Sigmoid colon (tissue), 7 donors: ENCODE results near the gene PPP1R37. TPM values are rescaled to one million over a fixed set of nuclear protein-coding genes. Genes with fewer than 3 reads are reported as not detected.

Experiments
- DNase-seq: peaks from one replicate; pipeline ENCODE4 v3.0.0-alpha.2; 2019
- H3K27ac ChIP-seq, 4 donors: fragments of 200-600 bp; sonication (generic); one replicate each; pipeline ENCODE4 v1.5.1; 2016 to 2019; ENCODE audit warnings: mild to moderate bottlenecking in 1 of 4
- H3K27me3 ChIP-seq, 3 donors: fragments of 200-600 bp; sonication (generic); one replicate each; pipeline ENCODE4 v1.5.1; 2019; ENCODE audit warnings: mild to moderate bottlenecking in 1 of 3
- H3K36me3 ChIP-seq, 4 donors: fragments of 200-600 bp; sonication (generic); one replicate each; pipeline ENCODE4 v1.5.1; 2016 to 2019
- H3K4me1 ChIP-seq, 4 donors: fragments of 200-600 bp; sonication (generic); one replicate each; pipeline ENCODE4 v1.5.1; 2017 to 2019
- H3K4me3 ChIP-seq, 4 donors: fragments of 200-600 bp; sonication (generic); one replicate each; pipeline ENCODE4 v1.5.1; 2017 to 2019; ENCODE audit warnings: mild to moderate bottlenecking in 2 of 4, moderate library complexity in 1 of 4
- H3K9me3 ChIP-seq, 4 donors: fragments of 200-600 bp in 3 of 4; sonication (generic) in 3 of 4; one replicate each; pipeline versions ENCODE4 v1.5.1 to v1.6.1; 2013 to 2019
- EP300 ChIP-seq, 4 donors: sonication (generic); formaldehyde crosslinking; IDR thresholded peaks; one replicate each; pipeline ENCODE4 v1.6.1; 2017; ENCODE audit warnings: antibody characterized with exemption in 4 of 4
- POLR2A ChIP-seq, 2 donors: fragments of 450-650 bp; IDR thresholded peaks; one replicate each; pipeline ENCODE4 v1.6.1; 2016; ENCODE audit warnings: antibody characterized with exemption in 2 of 2, mild to moderate bottlenecking in 2 of 2, moderate library complexity in 2 of 2
- POLR2AphosphoS5 ChIP-seq, 4 donors: sonication (generic); formaldehyde crosslinking; IDR thresholded peaks; one replicate each; pipeline ENCODE4 v1.6.1; 2017; ENCODE audit warnings: antibody characterized with exemption in 4 of 4
- WGBS, 2 donors: extraction: QIAGEN DNeasy Blood & Tissue Kit; methylation state at CpG; one replicate each; pipeline ENCODE4 v1.1.7; 2013; 5-methylcytosine and 5-hydroxymethylcytosine counted together
- intact Hi-C: fragments of 100-400 bp; cut with DNase I; formaldehyde crosslinking; loops from one replicate; pipeline ENCODE4 v1.15.1; 2023
- polyA plus RNA-seq, 3 donors: library from polyadenylated mRNA; stranded (reverse); fragments of 200-250 nt; gene quantifications; one replicate each; pipeline ENCODE4 v1.2.3, GENCODE V29; 2013
- total RNA-seq, 4 donors: library from RNA; depleted of rRNA; stranded (reverse); fragments of >200 nt; gene quantifications; one replicate each; pipeline ENCODE4 v1.1.0, GENCODE V29; 2016
- TF ChIP-seq, protein P1 (sequence below), 4 experiments: fragments of 450-650 bp in 3 of 4; fragments of 200-600 bp in 1 of 4; IDR thresholded peaks; one replicate each; pipeline ENCODE4 v1.5.1; 2016 to 2019; ENCODE audit warnings: antibody characterized with exemption in 4 of 4, mild to moderate bottlenecking in 3 of 4, moderate library complexity in 2 of 4
- donor health status: healthy with polysubstance abuse.
- donor health status: Bipolar disorder and iron deficiency.
- donor health status: healthy.

PPP1R37 gene
- total and polyA plus RNA-seq, 7 donors: 17.8 to 32.5 (median 21.6) TPM

DNA sequence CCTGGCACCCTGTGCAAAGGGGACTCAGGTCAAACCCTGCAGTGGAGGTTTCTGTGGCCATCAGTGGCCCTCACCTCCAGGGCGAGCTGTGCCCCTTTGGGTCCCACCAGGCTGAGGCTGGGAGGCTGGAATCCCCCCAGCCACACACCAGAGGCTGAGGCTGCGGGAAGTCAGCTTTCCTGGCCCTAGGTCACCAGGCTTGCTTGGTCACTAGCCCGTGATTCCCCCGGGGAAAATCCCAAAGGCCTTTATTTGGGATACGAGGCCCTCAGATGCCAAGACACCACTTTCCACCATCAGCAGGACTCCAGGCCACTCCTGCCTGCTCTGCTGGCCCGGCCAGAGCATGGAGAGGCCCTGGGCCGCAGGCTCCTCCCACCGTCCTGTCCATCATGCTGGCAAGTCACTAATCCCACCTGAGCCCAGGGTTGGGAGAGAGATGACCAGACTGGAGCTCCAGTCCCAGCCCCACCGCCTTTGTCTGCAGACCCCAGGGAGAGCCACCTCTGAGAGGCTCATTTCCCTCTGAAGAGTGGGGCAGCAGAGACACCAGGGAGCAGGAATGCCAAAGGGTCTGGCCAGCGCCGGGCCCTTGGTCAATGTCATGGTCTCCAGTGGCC is 63.1 kb downstream of the PPP1R37 start:
- Histone ChIP-seq H3K9me3 (no peaks in the 10 kb centered on the region), H3K4me3 (no peak overlapping the region), H3K27me3 (peaks cover 31 to 87% (median 63%) of the 10 kb centered on the region in 3 donors), H3K27ac (no peak overlapping the region), H3K36me3 (no peaks in the 10 kb centered on the region), H3K4me1 (peaks cover 0 to 28% (median 24%) of the 10 kb centered on the region in 4 donors)
- intact Hi-C loops: no loop called here
- WGBS, 2 donors: 85 to 88% methylated on average over 11 of the region's 11 CpGs
- no peak for TF ChIP-seq EP300 (IDR thresholded peaks at IDR 0.05)
- TF ChIP-seq POLR2A (IDR thresholded peaks at IDR 0.05): no peak
- TF ChIP-seq, protein P1, sequence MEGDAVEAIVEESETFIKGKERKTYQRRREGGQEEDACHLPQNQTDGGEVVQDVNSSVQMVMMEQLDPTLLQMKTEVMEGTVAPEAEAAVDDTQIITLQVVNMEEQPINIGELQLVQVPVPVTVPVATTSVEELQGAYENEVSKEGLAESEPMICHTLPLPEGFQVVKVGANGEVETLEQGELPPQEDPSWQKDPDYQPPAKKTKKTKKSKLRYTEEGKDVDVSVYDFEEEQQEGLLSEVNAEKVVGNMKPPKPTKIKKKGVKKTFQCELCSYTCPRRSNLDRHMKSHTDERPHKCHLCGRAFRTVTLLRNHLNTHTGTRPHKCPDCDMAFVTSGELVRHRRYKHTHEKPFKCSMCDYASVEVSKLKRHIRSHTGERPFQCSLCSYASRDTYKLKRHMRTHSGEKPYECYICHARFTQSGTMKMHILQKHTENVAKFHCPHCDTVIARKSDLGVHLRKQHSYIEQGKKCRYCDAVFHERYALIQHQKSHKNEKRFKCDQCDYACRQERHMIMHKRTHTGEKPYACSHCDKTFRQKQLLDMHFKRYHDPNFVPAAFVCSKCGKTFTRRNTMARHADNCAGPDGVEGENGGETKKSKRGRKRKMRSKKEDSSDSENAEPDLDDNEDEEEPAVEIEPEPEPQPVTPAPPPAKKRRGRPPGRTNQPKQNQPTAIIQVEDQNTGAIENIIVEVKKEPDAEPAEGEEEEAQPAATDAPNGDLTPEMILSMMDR (IDR thresholded peaks at IDR 0.05): no peak
- no peak for TF ChIP-seq POLR2AphosphoS5 (IDR thresholded peaks at IDR 0.05)
- no peak for DNase-seq

DNA sequence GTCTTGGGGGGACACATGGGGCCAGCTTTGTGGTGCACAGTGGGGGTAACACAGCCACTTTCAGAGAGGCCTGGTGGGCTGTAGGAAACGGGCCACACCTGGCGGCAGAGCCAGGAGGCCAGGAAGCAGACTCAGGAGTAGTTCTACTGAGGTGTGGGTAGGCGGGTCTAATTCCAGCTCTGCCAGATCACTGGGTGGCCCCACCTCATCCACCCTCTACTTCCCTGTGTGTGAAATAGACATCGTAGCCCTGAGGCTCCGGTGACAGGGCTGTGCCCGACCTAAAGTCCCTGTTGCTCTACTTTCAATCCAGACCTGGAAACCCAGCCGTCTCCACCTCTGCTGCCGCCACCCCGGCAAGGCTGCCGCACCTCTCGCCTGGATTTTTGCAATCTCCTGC is 63.8 kb downstream of the PPP1R37 start:
- intact Hi-C loops: no loop called here
- Histone ChIP-seq H3K4me1 (peaks cover 0 to 25% (median 22%) of the 10 kb centered on the region in 4 donors), H3K9me3 (no peaks in the 10 kb centered on the region), H3K27ac (no peak overlapping the region), H3K4me3 (no peak overlapping the region), H3K36me3 (no peaks in the 10 kb centered on the region), H3K27me3 (peaks cover 26 to 87% (median 63%) of the 10 kb centered on the region in 3 donors)
- WGBS, 2 donors: 22 to 67% methylated on average over 11 of the region's 11 CpGs
- no peak for DNase-seq
- TF ChIP-seq POLR2AphosphoS5 (IDR thresholded peaks at IDR 0.05) (no peak), POLR2A (IDR thresholded peaks at IDR 0.05) (no peak), EP300 (IDR thresholded peaks at IDR 0.05) (no peak)
- TF ChIP-seq, protein P1 (IDR thresholded peaks at IDR 0.05): no peak

DNA sequence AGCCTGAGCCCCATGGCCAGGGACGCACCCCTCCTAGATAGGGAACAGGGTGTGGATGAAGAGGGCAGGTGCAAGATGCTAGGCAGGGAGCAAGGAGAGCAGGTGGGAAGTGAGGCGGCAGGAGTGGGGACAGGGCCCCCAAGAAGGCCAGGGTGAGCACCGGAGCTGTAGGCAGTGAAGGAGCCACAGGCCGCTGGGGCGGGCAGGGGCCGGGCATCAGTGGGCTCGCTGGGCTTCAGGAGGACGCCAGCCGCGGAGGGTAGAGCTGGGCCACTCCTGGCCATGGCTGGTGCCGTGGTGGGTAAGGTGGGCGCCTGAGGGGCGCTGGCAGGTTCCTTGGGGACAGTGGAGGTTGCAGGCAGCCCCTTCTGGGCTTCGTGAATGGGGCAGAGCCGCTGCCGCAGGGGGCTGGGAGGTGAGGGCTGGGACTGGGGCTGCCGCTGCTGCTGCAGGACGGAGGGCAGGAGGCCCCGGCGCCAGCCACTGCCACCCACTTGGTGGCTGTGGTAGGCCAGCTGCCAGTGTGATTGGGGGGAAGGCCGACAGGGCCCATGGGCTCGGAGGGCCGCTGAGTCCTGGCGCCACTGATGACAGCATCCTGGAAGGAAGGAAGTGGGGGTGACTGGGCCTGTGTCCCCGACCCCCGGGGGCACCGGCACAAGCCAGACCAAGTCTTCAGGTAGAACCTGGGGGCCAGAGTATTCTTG is 65.7 kb downstream of the PPP1R37 start:
- H3K36me3 ChIP-seq: no peaks in the 10 kb centered on the region

DNA sequence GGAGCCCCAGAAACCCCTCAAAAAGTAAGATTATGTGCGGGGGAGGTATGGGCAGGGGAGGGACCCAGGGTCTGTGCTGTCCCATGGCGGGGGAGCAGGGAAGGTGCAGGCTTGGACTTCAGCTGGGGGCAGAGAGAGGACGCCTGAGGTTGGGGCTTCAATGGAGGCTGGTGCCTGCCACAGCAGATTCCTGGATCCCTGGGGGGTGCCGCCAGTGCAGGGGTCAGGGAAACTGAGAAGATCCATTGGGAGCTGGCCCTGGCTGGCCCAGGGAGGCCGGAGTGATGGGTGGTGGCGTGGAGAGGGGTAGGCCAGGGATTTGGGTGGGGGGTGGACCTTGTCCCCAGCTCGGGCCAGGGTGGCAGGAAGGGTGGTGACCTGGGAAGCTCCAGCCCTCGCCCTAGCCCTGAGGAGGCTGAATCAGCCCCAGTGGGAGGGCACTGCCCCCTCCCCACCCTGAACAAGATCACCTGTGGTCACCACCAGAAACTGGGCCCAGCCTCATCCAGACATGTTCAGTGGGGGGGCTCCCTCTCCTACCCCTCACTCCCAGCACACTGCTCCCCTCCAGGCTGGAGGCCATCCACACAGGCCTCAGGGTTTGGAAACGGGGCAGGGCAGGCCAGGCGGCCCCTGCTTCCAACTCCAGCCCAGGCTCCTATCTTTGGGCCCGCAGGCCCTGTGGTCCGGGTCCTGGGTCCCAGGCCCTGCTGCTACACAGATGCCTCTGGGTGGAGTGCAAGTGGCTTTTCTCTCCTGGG is 66.4 kb downstream of the PPP1R37 start:
- Histone ChIP-seq H3K4me1 (peaks cover 0 to 2% (median under 1%) of the 10 kb centered on the region in 4 donors), H3K36me3 (no peaks in the 10 kb centered on the region), H3K4me3 (no peak overlapping the region), H3K27ac (no peak overlapping the region), H3K9me3 (no peaks in the 10 kb centered on the region), H3K27me3 (peaks cover 12 to 74% (median 41%) of the 10 kb centered on the region in 3 donors)
- 75 to 84% methylated on average over 12 of the region's 12 CpGs for WGBS, 2 donors
- TF ChIP-seq EP300 (IDR thresholded peaks at IDR 0.05): no peak
- TF ChIP-seq POLR2A (IDR thresholded peaks at IDR 0.05): no peak
- TF ChIP-seq, protein P1 (IDR thresholded peaks at IDR 0.05): no peak
- TF ChIP-seq POLR2AphosphoS5 (IDR thresholded peaks at IDR 0.05): no peak
- intact Hi-C loops: no loop called here
- DNase-seq: no peak

More for the DNA sequence above, 65.7 kb downstream of the PPP1R37 start:
- H3K9me3 ChIP-seq: no peaks in the 10 kb centered on the region
- no peak for DNase-seq
- WGBS, 2 donors: 67 to 79% methylated on average over 27 of the region's 27 CpGs
- intact Hi-C loops: no loop called here
- no peak overlapping the region for H3K27ac ChIP-seq
- peaks cover 12 to 78% (median 46%) of the 10 kb centered on the region in 3 donors for H3K27me3 ChIP-seq
- TF ChIP-seq, protein P1 (IDR thresholded peaks at IDR 0.05): no peak
- TF ChIP-seq POLR2A (IDR thresholded peaks at IDR 0.05): no peak
- TF ChIP-seq POLR2AphosphoS5 (IDR thresholded peaks at IDR 0.05): no peak
- no peak for TF ChIP-seq EP300 (IDR thresholded peaks at IDR 0.05)
- H3K4me3 ChIP-seq: no peak overlapping the region
- peaks cover 0 to 6% (median 3%) of the 10 kb centered on the region in 4 donors for H3K4me1 ChIP-seq
